HG03095 (cell line): ENCODE results near the gene ETV7.

Experiments used
- ATAC-seq: cut with Tn5 transposase; IDR thresholded peaks from one replicate; pipeline ENCODE4 v1.9.1; 2021; ENCODE audit warnings: moderate library complexity; ENCODE audit not compliant: unreplicated experiment

Gene ETV7

GRCh38 chr6:36324715-36325114 lies 62.8 kb downstream of the ETV7 start:
- ATAC-seq: no peak

GRCh38 chr6:36324191-36324590 lies 63.3 kb downstream of the ETV7 start:
- no peak for ATAC-seq

- no peak for ATAC-seq
Observed at GRCh38 chr6:36323062-36323461, 64.4 kb downstream of the ETV7 start.

GRCh38 chr6:36322591-36322990 lies 64.9 kb downstream of the ETV7 start:
- ATAC-seq: no peak

GRCh38 chr6:36320475-36320874 lies 67.0 kb downstream of the ETV7 start:
- ATAC-seq: no peak

- ATAC-seq: no peak
Observed at GRCh38 chr6:36319821-36320220, 67.6 kb downstream of the ETV7 start.

GRCh38 chr6:36319436-36319762 lies 68.1 kb downstream of the ETV7 start:
- no peak for ATAC-seq

- ATAC-seq: no peak
Observed at GRCh38 chr6:36318690-36319435, 68.6 kb downstream of the ETV7 start.

- no peak for ATAC-seq
Observed at GRCh38 chr6:36317623-36318022, 69.8 kb downstream of the ETV7 start.
